GM12892 (cell line): Measurements from ENCODE around the gene SPAG17.

Experiments
- DNase-seq: peaks from one replicate; pipeline ENCODE4 v3.0.0; 2011; ENCODE audit not compliant: insufficient read length
- FAIRE-seq: peaks from 2 replicates; lab custom pipeline; 2011; peaks lifted over from hg19 to GRCh38; lab: Jason Lieb, UNC
- POLR2A ChIP-seq: IDR thresholded peaks from 2 replicates; pipeline ENCODE4 v1.6.1; 2011; ENCODE audit warnings: low read depth, low read length, control low read depth
- POLR2AphosphoS5 ChIP-seq: IDR thresholded peaks from 2 replicates; pipeline ENCODE4 v1.6.1; 2011; ENCODE audit warnings: low read depth, low read length, control low read depth
- TAF1 ChIP-seq: IDR thresholded peaks from 2 replicates; pipeline ENCODE4 v1.6.1; 2011; ENCODE audit warnings: low read depth, mild to moderate bottlenecking, control low read depth, low read length, borderline replicate concordance

The SPAG17 gene

DNA sequence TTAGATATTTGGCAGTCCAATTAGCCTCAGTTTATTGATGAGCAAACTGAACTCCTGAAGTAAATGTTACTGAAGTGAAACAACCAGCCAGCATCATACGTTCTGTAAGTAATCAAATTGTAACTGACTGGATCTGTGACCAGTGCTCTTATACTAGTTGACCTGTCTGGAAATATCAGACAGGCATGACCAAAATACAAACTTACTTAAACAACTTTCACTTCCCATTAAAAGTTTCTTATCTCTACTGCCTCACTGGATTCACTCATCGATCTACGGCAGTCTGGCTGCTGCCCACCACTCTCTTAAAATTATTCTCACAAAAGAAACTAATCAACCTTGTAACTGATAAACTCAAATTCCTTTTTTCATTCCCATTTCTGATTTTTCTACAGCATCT lies 199.1 kb downstream of the SPAG17 start:
- no peak for TF ChIP-seq POLR2A
- FAIRE-seq (no peak), DNase-seq (no peak)

DNA sequence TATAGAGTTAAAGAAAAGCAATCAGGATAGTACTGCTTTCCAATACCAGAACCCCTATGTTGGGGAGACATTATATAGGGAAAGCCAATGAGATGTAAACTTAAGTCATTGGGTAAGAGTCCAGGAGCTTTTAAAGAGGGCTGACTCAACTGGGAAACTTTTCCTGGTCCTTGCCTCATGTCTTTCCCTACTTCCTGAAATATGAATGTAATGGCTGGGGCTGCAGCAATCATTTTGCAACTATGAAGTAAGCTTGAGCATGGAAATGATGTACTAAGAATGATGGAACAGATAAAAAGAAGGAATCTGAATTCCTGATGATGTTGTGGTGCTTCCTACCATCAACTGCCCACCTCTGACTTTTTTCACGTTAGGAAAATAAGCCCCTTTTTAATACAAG lies 199.8 kb downstream of the SPAG17 start:
- FAIRE-seq (no peak), DNase-seq (no peak)
- TF ChIP-seq POLR2AphosphoS5 (no peak), TAF1 (no peak), POLR2A (no peak)

DNA sequence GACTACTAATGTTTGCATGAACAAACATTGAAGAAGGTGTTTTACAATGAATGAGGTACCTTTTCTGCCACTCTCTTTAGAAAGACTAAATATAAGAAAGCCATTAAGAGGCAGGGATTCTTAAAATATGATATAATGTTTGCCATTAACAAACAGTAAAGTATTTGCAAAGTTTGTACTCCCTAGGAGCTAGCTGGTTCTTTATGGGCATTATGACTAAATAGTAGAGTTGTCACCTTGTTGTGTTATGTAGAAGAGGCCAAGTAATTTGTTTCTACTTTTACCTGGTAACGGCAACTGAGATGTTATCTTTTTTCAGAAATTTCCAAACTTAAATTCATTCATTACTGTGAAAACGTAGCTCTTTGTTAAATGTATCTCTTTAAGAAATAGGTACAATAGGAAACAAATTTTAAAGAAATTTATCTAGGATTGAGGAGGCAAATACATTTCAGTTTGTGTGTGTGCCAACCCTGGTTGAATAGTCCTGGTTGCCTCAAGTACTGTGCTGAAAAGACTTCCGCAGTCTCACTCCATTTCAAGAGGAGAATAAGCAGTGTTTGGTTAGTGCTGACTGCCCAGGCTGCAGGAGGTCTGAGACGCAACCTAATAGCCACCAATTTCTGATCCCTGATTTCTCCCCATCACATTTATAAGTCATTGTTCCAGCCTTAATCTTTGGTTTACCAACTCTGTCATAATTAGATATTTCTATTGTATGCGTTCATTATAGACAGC lies 203.4 kb downstream of the SPAG17 start:
- no peak for DNase-seq
- FAIRE-seq = no peak
- TF ChIP-seq POLR2A = no peak
- no peak for TF ChIP-seq TAF1
- TF ChIP-seq POLR2AphosphoS5 = no peak

DNA sequence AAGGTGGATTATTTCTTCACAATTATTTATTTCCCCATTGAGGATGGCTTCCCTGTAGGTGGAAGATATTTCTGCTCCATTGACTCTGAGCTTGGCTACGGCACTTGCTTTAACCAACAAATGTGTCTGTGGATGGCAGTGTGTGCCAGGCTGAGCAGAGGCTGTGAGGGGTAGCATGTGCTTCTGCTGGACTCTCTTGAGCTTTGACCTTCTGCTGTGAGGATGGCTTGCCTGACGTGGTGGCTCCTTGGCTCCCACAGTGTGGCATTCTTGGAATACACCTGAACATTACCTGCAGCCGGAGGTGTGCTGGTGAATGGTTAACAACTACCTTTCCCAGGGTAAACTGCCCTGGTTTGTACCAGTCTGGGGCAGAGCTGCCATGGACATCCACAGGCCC lies 208.6 kb downstream of the SPAG17 start:
- TF ChIP-seq POLR2AphosphoS5 = no peak
- no peak for TF ChIP-seq POLR2A
- TF ChIP-seq TAF1 = no peak
- no peak for FAIRE-seq

DNA sequence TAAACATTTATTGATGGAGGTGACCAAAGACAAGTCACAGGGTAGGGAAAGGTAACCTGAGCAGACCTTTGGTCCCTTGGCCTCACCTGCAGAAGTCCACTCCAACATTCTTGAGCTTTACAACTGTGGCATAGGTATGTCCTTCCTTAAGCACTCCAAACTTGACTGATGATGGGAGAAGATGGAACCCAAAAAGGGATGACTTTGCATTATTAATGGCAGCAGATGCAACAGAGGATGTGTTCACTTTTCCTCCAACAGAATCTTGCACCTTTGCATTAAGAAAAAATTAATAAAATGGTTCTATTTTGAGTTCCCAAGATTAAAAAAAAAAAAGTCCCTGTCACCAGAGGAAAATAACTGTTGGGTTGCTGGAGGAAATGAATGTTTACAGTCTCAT lies 213.3 kb downstream of the SPAG17 start:
- DNase-seq (no peak), FAIRE-seq (no peak)
- TF ChIP-seq POLR2A (no peak), TAF1 (no peak), POLR2AphosphoS5 (no peak)

More for the DNA sequence above, 208.6 kb downstream of the SPAG17 start:
- no peak for DNase-seq

DNA sequence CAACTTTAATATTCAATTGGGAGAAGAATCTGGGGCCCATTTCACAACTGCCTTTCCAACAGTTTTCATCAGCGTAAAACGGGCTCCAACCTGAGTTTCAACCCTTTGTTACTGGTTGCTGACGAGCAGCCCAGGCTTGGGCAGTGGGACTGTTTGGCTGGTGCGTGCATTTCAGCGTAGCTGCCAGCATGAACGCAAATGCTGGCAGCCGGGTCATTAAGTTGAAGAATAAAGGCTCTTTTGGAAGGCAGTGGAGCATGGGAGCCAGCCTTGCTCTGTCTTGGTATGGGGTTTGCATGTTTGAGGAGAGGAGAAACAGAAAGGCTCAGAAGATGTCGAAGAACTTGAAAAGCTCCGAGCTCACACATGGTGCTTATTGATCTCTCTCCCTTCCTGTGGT lies 214.8 kb downstream of the SPAG17 start:
- no peak for FAIRE-seq
- TF ChIP-seq POLR2A (no peak), POLR2AphosphoS5 (no peak), TAF1 (no peak)

DNA sequence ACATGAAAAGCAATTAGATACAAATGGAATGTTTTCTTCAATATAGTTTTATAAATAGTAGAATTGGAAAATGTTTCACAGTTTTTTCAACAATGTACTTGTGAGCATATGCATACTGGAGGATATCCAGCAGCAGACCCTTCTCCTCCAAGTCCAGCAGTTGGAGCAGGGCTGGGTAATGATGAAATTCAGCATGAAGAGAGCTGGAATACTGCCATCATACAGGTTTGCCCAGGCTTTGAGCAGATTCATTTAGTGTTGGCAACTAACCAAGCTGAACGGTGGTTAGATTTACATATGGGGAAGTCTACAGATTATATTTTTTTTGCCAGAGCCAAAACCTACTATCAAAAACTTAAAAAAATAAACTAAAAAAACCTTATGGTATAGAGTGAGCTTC lies 217.1 kb downstream of the SPAG17 start:
- DNase-seq (no peak), FAIRE-seq (no peak)
- no peak for TF ChIP-seq POLR2A
- TF ChIP-seq POLR2AphosphoS5 = no peak
- TF ChIP-seq TAF1 = no peak

More for the DNA sequence above, 214.8 kb downstream of the SPAG17 start:
- DNase-seq = no peak

DNA sequence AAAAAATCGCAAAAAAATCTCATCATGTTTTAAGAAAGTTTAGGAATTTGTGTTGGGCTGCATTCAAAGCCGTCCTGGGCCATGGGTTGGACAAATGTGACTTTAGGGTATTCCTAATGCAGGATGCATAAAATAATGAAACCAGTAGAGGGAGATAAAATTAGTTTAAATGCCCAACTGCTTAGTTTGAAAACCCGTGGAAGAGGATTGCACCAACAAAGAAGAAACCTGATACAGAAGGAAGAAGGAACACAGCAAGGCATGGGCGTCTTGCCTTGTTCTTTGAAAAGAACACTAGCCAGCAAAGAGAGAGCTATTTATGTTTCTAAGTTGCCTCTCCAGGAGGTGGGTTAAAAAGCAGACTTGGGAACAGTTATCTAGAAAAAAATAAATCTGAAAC lies 217.6 kb downstream of the SPAG17 start:
- TF ChIP-seq POLR2AphosphoS5 (no peak), TAF1 (no peak), POLR2A (no peak)
- DNase-seq (no peak), FAIRE-seq (no peak)

DNA sequence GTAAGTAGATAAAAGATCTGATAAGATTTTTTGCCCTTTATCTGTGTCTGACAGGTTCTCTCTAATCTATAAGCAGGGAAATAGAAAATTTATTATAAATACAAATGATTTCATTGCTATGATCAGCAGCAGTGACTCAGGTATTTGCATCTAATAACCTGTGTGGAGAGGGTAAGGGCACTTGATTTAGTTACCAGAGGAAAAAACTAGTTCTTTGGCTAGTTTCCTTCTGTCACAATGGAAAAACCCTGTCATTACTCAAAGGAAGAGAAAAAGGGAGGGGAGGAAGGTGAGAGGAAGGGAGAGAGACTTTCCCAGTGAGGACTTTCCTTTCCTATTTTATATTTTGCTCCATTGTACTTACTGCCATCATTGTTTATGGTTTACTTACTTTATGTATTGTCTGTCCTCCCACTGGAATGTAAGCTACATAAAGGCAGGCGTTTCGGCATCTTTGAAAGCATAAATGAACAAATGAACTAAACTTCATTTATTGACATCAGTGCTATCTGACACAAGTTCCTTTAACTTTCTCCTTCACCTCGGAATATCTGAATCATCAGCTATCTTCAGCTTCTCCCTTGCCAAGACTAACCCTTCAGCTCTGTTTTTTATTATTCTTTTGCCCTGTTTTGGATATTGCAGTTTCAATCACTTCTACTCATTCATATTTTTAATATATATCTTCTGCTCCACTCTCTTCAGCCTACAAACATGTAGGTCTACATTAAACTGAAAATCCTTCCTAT lies 220.6 kb downstream of the SPAG17 start:
- DNase-seq = no peak
- TF ChIP-seq TAF1 (no peak), POLR2AphosphoS5 (no peak), POLR2A (no peak)
- FAIRE-seq = no peak

DNA sequence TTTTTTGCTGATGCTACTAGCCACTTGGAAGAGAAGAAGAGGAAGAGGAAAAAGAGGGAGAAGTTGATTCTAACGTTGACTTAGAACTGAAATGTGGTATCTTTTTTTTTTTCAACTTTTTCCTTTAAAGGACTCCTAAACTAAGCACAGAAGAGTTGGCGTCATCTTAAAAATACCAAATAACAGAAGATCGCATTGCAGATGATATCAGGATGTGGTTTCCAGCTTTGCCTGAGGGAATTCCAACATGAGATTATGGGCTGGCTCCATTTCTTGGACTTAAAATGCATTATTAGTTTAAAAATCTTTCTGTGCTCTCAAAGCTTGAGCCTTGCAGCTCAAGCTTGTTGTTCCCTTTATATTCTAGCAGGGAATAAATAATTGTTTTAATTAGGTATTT lies 225.7 kb downstream of the SPAG17 start:
- TF ChIP-seq TAF1 (no peak), POLR2AphosphoS5 (no peak), POLR2A (no peak)
- no peak for FAIRE-seq

DNA sequence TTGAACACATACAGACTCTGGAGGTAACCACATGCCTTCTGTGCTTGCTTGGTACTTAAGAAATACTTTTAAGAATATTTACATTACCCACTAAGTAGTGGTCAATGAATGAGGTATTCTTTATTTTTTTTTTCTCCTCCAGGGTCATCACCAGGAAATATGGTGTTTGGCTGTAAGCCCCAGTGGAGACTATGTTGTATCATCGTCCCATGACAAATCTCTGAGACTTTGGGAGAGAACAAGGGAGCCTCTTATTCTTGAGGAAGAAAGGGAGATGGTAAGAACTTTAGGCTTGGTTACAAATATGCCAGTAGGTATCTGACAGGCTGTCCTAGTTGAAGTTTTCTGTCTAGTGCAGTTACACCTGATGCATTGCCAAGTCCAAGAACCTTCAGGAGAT lies 232.6 kb downstream of the SPAG17 start:
- DNase-seq (no peak), FAIRE-seq (no peak)
- TF ChIP-seq POLR2A (no peak), TAF1 (no peak), POLR2AphosphoS5 (no peak)

More for the DNA sequence above, 225.7 kb downstream of the SPAG17 start:
- no peak for DNase-seq

DNA sequence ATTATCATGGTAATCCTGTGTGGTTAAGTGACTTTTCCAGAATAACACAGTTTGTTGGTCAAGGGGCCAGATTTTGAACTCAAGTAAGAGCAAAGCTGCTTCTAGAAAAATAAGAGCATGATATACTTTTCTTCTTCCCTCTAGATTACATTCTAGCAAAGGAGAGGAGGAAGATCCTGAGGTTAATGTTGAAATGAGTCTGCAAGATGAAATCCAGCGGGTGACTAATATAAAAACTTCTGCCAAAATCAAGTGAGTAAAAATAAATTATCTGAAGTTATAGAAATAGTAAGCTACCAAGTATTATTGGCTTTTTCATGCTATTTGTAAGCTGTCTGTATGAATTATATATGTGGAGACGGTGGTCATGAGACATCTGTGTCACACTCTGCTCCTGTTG lies 242.7 kb downstream of the SPAG17 start:
- TF ChIP-seq POLR2AphosphoS5 (no peak), TAF1 (no peak), POLR2A (no peak)
- DNase-seq = no peak
- FAIRE-seq = no peak

DNA sequence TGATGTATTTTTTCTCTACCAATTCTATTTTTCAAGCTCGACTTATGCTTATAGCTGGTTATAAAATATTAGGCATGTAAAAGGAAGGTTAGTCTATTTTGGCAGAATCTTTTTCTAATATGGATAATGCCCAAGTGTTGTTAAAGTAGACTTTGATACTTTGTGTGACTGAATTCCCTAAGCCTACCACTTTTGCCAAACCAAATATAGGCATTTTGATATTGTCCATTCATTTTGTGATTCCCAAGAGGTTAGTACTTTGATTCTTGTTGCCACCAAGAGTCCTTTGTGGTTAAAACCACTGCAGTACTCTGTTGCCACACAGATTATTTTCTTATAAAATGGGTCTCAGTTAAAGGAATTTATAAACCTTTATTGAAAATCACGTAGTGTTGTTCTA lies 251.3 kb downstream of the SPAG17 start:
- TF ChIP-seq POLR2A (no peak), TAF1 (no peak), POLR2AphosphoS5 (no peak)
- no peak for FAIRE-seq
- DNase-seq = no peak

DNA sequence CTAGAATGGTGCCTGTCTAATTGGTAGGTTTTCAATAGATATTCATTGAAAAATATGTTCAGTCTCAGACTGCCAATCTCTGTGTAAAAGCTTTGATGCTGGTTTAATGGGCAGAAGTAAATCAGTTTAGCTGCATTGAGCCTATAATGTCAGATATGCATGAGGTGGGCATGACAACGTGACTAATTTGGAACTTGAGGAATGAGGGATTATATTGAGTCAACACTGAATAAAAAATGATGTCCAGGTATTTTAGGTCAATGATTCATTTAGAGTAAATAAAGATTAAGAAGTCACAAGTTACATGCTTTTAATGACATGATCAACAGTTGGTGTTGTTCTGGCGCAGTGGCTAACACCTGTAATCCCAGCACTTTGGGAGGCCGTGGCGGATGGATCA lies 252.5 kb downstream of the SPAG17 start:
- no peak for TF ChIP-seq TAF1
- TF ChIP-seq POLR2AphosphoS5 = no peak
- TF ChIP-seq POLR2A = no peak
- FAIRE-seq (no peak), DNase-seq (no peak)
